ENCODE data around the gene CLIC4. TPM values are rescaled to one million over a fixed set of nuclear protein-coding genes. Genes with fewer than 3 reads are reported as not detected.
"Not testable (repeated sequence)": the region's sequence is repeated elsewhere in the genome, so short reads cannot be mapped to it uniquely, and the experiment has no call there.

CLIC4 gene
- total RNA-seq, 3 donors from 2014 or later, result 162 to 217 (median 196) TPM

DNA sequence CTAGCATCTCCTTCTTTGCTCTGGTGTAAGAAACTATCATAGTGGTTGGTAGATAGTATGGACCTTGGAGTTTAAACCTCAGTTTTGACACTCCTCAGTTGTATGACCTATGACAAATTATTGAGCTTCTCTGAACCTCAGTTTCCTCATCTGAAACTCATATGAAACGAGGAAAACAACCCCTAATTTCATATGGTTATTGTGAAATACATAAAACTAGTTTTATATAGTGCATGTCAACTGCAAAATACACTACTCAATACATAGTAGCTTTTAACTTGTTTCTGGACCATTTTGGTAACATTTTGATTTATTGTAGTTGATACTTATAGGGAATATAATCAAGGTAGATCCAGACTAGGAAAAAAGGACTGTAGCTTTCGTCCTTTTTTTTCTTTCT lies 32.9 kb downstream of the CLIC4 start:
- TF ChIP-seq, protein P1, sequence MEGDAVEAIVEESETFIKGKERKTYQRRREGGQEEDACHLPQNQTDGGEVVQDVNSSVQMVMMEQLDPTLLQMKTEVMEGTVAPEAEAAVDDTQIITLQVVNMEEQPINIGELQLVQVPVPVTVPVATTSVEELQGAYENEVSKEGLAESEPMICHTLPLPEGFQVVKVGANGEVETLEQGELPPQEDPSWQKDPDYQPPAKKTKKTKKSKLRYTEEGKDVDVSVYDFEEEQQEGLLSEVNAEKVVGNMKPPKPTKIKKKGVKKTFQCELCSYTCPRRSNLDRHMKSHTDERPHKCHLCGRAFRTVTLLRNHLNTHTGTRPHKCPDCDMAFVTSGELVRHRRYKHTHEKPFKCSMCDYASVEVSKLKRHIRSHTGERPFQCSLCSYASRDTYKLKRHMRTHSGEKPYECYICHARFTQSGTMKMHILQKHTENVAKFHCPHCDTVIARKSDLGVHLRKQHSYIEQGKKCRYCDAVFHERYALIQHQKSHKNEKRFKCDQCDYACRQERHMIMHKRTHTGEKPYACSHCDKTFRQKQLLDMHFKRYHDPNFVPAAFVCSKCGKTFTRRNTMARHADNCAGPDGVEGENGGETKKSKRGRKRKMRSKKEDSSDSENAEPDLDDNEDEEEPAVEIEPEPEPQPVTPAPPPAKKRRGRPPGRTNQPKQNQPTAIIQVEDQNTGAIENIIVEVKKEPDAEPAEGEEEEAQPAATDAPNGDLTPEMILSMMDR (IDR thresholded peaks at IDR 0.05), result no peak
- no peak for TF ChIP-seq POLR2AphosphoS5 (IDR thresholded peaks at IDR 0.05)
- TF ChIP-seq POLR2A (IDR thresholded peaks at IDR 0.05), result no peak

DNA sequence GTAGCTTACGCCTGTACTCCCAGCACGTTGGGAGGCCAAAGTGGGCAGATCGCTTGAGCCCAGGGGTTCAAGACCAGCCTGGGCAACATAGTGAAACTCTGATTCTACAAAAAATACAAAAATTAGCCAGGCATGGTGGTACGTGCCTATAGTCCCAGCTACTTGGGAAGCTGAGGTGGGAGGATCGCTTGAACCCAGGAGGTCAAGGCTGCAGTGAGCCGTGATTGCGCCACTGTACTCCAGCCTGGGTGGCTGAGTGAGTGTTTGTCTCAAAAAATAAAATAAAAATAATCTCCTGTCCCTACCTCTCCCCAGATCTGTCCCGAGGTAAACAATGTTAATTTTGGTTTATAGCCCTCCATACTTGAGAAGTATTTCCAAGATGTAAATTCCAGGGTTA lies 34.0 kb downstream of the CLIC4 start:
- H3K36me3 ChIP-seq; H3K27me3 ChIP-seq; H3K4me3 ChIP-seq; H3K9me3 ChIP-seq; intact Hi-C loops (cut with DNase I; ENCODE audit: low total_unique reads); DNase-seq (ENCODE audit: low spot score in 2 of 2); H3K4me1 ChIP-seq; H3K27ac ChIP-seq: not testable (repeated sequence)

More for the DNA sequence above, 32.9 kb downstream of the CLIC4 start:
- Histone ChIP-seq H3K9me3 (no peaks in the 10 kb centered on the region), H3K4me3 (no peak overlapping the region), H3K27me3 (no peaks in the 10 kb centered on the region), H3K27ac (no peak overlapping the region), H3K4me1 (no peaks in the 10 kb centered on the region), H3K36me3 (no peaks in the 10 kb centered on the region)
- intact Hi-C loops (cut with DNase I; ENCODE audit: low total_unique reads), result no loop called here
- DNase-seq (ENCODE audit: low spot score in 2 of 2), result no peak

DNA sequence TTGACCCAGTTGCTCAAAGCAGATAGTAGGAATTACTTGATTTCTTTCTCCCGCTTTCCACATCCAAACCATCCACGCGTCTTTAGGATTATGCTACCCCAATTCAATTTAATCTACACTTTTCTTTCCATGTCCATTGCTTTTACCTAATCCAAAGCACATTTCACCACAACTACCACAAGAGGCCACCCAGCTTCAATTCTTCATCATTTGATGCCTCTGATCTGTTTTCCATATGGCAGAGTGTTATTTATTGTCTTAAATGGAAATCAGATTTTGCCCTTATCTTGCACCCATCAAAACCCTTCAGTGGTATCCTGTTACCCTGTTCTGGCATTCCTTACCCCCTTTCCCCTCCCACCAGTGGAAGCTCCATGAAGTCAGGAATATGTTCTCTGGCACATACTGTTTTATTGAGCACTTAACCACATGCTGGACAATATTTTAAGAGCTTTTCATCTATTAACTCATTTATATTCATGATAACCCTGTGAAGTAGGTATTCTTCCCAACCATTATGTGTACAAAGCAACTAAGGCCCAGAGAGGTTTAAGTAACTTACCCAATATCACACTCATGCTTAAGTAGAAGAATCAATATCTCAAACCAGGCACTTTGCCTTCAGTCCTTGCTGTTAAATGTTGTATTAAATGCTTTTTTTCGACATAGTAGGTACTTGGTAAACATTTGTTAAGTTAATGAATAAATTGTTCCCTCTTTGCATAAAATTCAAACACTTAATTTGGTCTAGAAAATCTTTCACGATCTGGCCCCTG lies 34.6 kb downstream of the CLIC4 start:
- TF ChIP-seq POLR2A (IDR thresholded peaks at IDR 0.05) (no peak), POLR2AphosphoS5 (IDR thresholded peaks at IDR 0.05) (no peak)
- TF ChIP-seq, protein P1 (IDR thresholded peaks at IDR 0.05), result no peak
- Histone ChIP-seq H3K36me3 (no peaks in the 10 kb centered on the region), H3K27me3 (no peaks in the 10 kb centered on the region), H3K9me3 (no peaks in the 10 kb centered on the region), H3K4me3 (no peak overlapping the region), H3K27ac (no peak overlapping the region), H3K4me1 (no peaks in the 10 kb centered on the region)
- no peak for DNase-seq (ENCODE audit: low spot score in 2 of 2)
- intact Hi-C loops (cut with DNase I; ENCODE audit: low total_unique reads), result no loop called here

DNA sequence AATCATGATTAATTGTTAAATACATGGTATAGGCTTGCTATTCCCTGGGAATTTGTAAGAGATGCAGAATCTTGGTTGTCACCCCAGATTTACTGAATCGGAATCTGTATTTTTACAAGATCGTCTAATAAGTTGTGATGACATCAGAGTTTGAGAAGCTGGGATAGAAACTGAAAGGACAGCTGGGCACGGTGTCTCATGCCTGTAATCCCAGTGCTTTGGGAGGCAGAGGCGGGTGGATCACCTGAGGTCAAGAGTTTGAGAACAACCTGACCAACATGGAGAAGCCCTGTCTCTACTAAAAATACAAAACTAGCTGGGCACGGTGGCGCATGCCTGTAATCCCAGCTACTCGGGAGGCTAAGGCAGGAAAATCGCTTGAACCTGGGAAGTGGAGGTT lies 35.4 kb downstream of the CLIC4 start:
- DNase-seq (ENCODE audit: low spot score in 2 of 2); intact Hi-C loops (cut with DNase I; ENCODE audit: low total_unique reads); H3K4me1 ChIP-seq; H3K27me3 ChIP-seq; H3K9me3 ChIP-seq; H3K27ac ChIP-seq; H3K36me3 ChIP-seq; H3K4me3 ChIP-seq: not testable (repeated sequence)

DNA sequence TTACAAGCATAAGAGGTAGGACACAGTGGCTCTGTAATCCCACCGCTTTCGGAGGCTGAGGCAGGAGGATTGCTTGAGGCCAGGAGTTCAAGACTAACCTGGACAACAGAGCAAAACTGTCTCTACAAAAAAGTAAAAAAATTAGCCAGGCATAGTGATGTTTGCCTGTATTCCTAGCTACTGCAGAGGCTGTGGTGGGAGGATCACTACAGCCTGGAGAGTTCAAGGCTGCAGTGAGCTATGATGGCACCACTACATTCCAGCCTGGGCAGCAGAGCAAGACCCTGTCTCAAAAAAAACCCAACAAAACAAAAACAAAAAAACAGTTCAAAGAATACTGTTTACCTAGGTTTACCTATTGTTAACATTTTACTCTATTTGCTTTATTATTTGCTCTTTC lies 37.4 kb downstream of the CLIC4 start:
- no peak overlapping the region for H3K27ac ChIP-seq
- no peaks in the 10 kb centered on the region for H3K4me1 ChIP-seq
- no peak for TF ChIP-seq POLR2AphosphoS5 (IDR thresholded peaks at IDR 0.05)
- TF ChIP-seq POLR2A (IDR thresholded peaks at IDR 0.05), result no peak
- TF ChIP-seq, protein P1 (IDR thresholded peaks at IDR 0.05), result no peak
- no peak overlapping the region for H3K4me3 ChIP-seq
- no peaks in the 10 kb centered on the region for H3K9me3 ChIP-seq
- H3K36me3 ChIP-seq, result no peaks in the 10 kb centered on the region
- intact Hi-C loops (cut with DNase I; ENCODE audit: low total_unique reads), result no loop called here
- no peak for DNase-seq (ENCODE audit: low spot score in 2 of 2)
- H3K27me3 ChIP-seq, result no peaks in the 10 kb centered on the region

DNA sequence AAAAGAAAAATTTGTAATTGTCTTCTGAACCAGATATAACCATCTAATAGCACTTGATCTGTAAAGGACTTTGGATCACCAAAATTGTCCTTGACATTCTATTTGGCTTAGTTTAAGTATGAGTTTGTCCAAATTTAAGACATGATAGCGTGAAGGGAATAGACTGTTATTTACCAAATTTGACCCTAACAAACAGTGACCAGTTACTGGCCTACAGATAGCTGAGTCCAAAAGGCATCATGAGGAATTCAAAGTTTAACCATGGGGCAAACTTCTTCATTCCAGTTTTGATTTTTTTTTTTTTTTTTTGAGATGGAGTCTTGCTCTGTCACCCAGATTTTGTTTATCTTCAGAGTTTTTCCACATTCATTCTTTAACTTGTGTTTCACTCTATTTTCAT lies 38.5 kb downstream of the CLIC4 start:
- no peak for TF ChIP-seq POLR2A (IDR thresholded peaks at IDR 0.05)
- no peak for TF ChIP-seq POLR2AphosphoS5 (IDR thresholded peaks at IDR 0.05)
- TF ChIP-seq, protein P1 (IDR thresholded peaks at IDR 0.05), result no peak

More for the DNA sequence above, 38.5 kb downstream of the CLIC4 start:
- no peaks in the 10 kb centered on the region for H3K27me3 ChIP-seq
- no peaks in the 10 kb centered on the region for H3K4me1 ChIP-seq
- H3K27ac ChIP-seq, result no peak overlapping the region
- no peaks in the 10 kb centered on the region for H3K36me3 ChIP-seq
- H3K9me3 ChIP-seq, result no peaks in the 10 kb centered on the region
- no peak overlapping the region for H3K4me3 ChIP-seq
- intact Hi-C loops (cut with DNase I; ENCODE audit: low total_unique reads), result no loop called here
- no peak for DNase-seq (ENCODE audit: low spot score in 2 of 2)

Measured in breast epithelium (tissue), 4 donors.